ENCODE measurements around the gene OR9G4. TPM values are rescaled to one million over a fixed set of nuclear protein-coding genes. Genes with fewer than 3 reads are reported as not detected.

Gene OR9G4
- total and polyA plus RNA-seq, 3 donors from 2014 or later: not detected

DNA sequence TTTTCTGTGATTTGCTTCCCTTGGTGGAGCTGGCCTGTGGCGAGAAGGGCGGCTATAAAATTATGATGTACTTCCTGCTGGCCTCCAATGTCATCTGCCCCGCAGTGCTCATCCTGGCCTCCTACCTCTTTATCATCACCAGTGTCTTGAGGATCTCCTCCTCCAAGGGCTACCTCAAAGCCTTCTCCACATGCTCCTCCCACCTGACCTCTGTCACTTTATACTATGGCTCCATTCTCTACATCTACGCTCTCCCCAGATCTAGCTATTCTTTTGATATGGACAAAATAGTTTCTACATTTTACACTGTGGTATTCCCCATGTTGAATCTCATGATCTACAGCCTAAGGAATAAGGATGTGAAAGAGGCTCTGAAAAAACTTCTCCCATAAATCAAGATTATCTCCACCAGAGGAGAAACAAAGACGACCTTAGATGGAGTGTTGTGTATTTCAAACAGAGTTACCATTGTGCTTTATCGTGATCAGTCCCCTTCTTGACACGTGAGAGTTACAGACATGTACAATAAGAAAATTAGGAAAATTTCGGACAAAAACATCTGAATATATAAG lies 47.5 kb downstream of the OR9G4 start:
- WGBS, 2 donors: 55 to 62% methylated on average over 8 of the region's 8 CpGs
- no peaks in the 10 kb centered on the region for H3K4me1 ChIP-seq
- DNase-seq: no peak
- intact Hi-C loops (cut with DNase I; ENCODE audit: low total_unique reads): no loop called here
- TF ChIP-seq POLR2A (IDR thresholded peaks at IDR 0.05): no peak
- TF ChIP-seq, protein P1, sequence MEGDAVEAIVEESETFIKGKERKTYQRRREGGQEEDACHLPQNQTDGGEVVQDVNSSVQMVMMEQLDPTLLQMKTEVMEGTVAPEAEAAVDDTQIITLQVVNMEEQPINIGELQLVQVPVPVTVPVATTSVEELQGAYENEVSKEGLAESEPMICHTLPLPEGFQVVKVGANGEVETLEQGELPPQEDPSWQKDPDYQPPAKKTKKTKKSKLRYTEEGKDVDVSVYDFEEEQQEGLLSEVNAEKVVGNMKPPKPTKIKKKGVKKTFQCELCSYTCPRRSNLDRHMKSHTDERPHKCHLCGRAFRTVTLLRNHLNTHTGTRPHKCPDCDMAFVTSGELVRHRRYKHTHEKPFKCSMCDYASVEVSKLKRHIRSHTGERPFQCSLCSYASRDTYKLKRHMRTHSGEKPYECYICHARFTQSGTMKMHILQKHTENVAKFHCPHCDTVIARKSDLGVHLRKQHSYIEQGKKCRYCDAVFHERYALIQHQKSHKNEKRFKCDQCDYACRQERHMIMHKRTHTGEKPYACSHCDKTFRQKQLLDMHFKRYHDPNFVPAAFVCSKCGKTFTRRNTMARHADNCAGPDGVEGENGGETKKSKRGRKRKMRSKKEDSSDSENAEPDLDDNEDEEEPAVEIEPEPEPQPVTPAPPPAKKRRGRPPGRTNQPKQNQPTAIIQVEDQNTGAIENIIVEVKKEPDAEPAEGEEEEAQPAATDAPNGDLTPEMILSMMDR (IDR thresholded peaks at IDR 0.05): no peak
- no peak overlapping the region for H3K27ac ChIP-seq
- H3K9me3 ChIP-seq: no peaks in the 10 kb centered on the region
- no peaks in the 10 kb centered on the region for H3K36me3 ChIP-seq (ENCODE audit: low read depth, missing control alignments)
- no peak overlapping the region for H3K4me3 ChIP-seq
- H3K27me3 ChIP-seq: no peaks in the 10 kb centered on the region

DNA sequence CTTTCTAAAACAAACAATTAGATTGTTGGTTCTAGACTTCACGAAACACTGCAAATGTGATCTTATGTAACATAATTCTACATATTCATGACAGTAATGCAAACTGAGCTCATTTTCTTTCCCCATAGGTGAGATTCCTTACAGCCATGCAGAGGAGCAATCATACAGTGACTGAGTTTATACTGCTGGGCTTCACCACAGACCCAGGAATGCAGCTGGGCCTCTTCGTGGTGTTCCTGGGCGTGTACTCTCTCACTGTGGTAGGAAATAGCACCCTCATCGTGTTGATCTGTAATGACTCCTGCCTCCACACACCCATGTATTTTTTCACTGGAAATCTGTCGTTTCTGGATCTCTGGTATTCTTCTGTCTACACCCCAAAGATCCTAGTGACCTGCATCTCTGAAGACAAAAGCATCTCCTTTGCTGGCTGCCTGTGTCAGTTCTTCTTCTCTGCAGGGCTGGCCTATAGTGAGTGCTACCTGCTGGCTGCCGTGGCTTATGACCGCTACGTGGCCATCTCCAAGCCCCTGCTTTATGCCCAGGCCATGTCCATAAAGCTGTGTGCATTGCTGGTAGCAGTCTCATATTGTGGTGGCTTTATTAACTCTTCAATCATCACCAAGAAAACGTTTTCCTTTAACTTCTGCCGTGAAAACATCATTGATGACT lies 48.1 kb downstream of the OR9G4 start:
- no peaks in the 10 kb centered on the region for H3K27me3 ChIP-seq
- H3K4me3 ChIP-seq: no peak overlapping the region
- no peak for DNase-seq
- intact Hi-C loops (cut with DNase I; ENCODE audit: low total_unique reads): no loop called here
- no peak overlapping the region for H3K27ac ChIP-seq
- TF ChIP-seq POLR2A (IDR thresholded peaks at IDR 0.05): no peak
- TF ChIP-seq, protein P1 (IDR thresholded peaks at IDR 0.05): no peak
- H3K9me3 ChIP-seq: no peaks in the 10 kb centered on the region
- H3K4me1 ChIP-seq: no peaks in the 10 kb centered on the region
- H3K36me3 ChIP-seq (ENCODE audit: low read depth, missing control alignments): no peaks in the 10 kb centered on the region
- 69 to 70% methylated on average over 10 of the region's 10 CpGs for WGBS, 2 donors

GRCh38 chr11:56698795-56699194 lies 49.7 kb downstream of the OR9G4 start, which contains the start of gene OR9G1:
Gene OR9G1 (plus strand): TSS chr11:56699095. CDS start chr11:56700388, 1,293 bp downstream.
- WGBS, 2 donors: 80 to 88% methylated on average over 1 of the region's 1 CpG
- DNase-seq: no peak
- H3K27ac ChIP-seq: no peak within 1 kb of the TSS
- no peaks in the 10 kb centered on the region for H3K9me3 ChIP-seq
- H3K36me3 ChIP-seq (ENCODE audit: low read depth, missing control alignments): no peaks in the 10 kb centered on the region
- intact Hi-C loops (cut with DNase I; ENCODE audit: low total_unique reads): no loop called here
- no peaks in the 10 kb centered on the region for H3K27me3 ChIP-seq
- no peak within 1 kb of the TSS for H3K4me3 ChIP-seq
- no peaks in the 10 kb centered on the region for H3K4me1 ChIP-seq
- TF ChIP-seq, protein P1 (IDR thresholded peaks at IDR 0.05): no peak
- no peak for TF ChIP-seq POLR2A (IDR thresholded peaks at IDR 0.05)

- WGBS, 2 donors: 84 to 93% methylated on average over 2 of the region's 2 CpGs
- TF ChIP-seq POLR2A (IDR thresholded peaks at IDR 0.05): no peak
- TF ChIP-seq, protein P1 (IDR thresholded peaks at IDR 0.05): no peak
- Histone ChIP-seq H3K27ac (no peak overlapping the region), H3K4me3 (no peak overlapping the region), H3K4me1 (no peaks in the 10 kb centered on the region), H3K36me3 (ENCODE audit: low read depth, missing control alignments) (no peaks in the 10 kb centered on the region), H3K27me3 (no peaks in the 10 kb centered on the region), H3K9me3 (no peaks in the 10 kb centered on the region)
- DNase-seq: no peak
- intact Hi-C loops (cut with DNase I; ENCODE audit: low total_unique reads): no loop called here
These were observed 55.1 kb downstream of the OR9G4 start for GRCh38 chr11:56693428-56693827.

Small RNA genes lying within 50 kb of the gene (microRNA-seq; reads per million reads assigned to microRNA genes)
- gene MIR6128 (ENCODE audit: borderline number of aligned reads in 2 of 2, borderline replicate concordance in 1 of 2): 0 reads per million in 2 donors

Small RNA genes lying within 50 kb of the gene (small RNA-seq; reads per million reads assigned to genes)
- gene AP001803.1: 0 reads per million in 2 donors
- gene MIR6128: 0 reads per million in 2 donors

Other genes starting within 250 kb of the OR9G4 start
- not detected for gene OR5M11, start 205.4 kb downstream of the OR9G4 start, total RNA-seq
- not detected for gene OR5M11, start 205.4 kb downstream of the OR9G4 start, polyA plus RNA-seq (ENCODE audit: insufficient read depth, low read depth, low replicate concordance)
- gene OR5M10, start 171.0 kb downstream of the OR9G4 start, total RNA-seq: not detected
- gene OR5M10, start 171.0 kb downstream of the OR9G4 start, polyA plus RNA-seq (ENCODE audit: insufficient read depth, low read depth, low replicate concordance): not detected
- not detected for gene OR5M1, start 133.8 kb downstream of the OR9G4 start, total RNA-seq
- gene OR5M1, start 133.8 kb downstream of the OR9G4 start, polyA plus RNA-seq (ENCODE audit: insufficient read depth, low read depth, low replicate concordance): not detected
- gene OR5AP2, start 106.3 kb downstream of the OR9G4 start, total RNA-seq: not detected
- gene OR5AP2, start 106.3 kb downstream of the OR9G4 start, polyA plus RNA-seq (ENCODE audit: insufficient read depth, low read depth, low replicate concordance): not detected
- not detected for gene OR5AR1, start 85.0 kb downstream of the OR9G4 start, total RNA-seq
- not detected for gene OR5AR1, start 85.0 kb downstream of the OR9G4 start, polyA plus RNA-seq (ENCODE audit: insufficient read depth, low read depth, low replicate concordance)
- gene OR9G1, start 49.6 kb downstream of the OR9G4 start, total RNA-seq: not detected
- gene OR9G1, start 49.6 kb downstream of the OR9G4 start, polyA plus RNA-seq (ENCODE audit: insufficient read depth, low read depth, low replicate concordance): not detected
- not detected for gene OR5AK2, start 240.2 kb upstream of the OR9G4 start, total RNA-seq
- not detected for gene OR5AK2, start 240.2 kb upstream of the OR9G4 start, polyA plus RNA-seq (ENCODE audit: insufficient read depth, low read depth, low replicate concordance)